GM13976 (cell line): ENCODE data around the gene CSAD.

ENCODE experiments used
- DNase-seq: peaks from one replicate; pipeline ENCODE4 v3.0.0; 2012; ENCODE audit warnings: low spot score
- in situ Hi-C: fragments of 300-500 bp; cut with MboI; formaldehyde crosslinking; loops from one replicate; pipeline ENCODE4 v1.12.0; 2022; ENCODE audit warnings: low sequenced_read_pairs, mixed read lengths, inconsistent platforms; ENCODE audit not compliant: unreplicated experiment
- TF ChIP-seq, protein P1 (sequence below): IDR thresholded peaks from 2 replicates; pipeline ENCODE4 v1.5.1; 2012; ENCODE audit warnings: borderline replicate concordance, mild to moderate bottlenecking; ENCODE audit not compliant: insufficient read depth; ENCODE audit errors: extremely low read depth, missing control alignments, control extremely low read depth

Gene CSAD

DNA sequence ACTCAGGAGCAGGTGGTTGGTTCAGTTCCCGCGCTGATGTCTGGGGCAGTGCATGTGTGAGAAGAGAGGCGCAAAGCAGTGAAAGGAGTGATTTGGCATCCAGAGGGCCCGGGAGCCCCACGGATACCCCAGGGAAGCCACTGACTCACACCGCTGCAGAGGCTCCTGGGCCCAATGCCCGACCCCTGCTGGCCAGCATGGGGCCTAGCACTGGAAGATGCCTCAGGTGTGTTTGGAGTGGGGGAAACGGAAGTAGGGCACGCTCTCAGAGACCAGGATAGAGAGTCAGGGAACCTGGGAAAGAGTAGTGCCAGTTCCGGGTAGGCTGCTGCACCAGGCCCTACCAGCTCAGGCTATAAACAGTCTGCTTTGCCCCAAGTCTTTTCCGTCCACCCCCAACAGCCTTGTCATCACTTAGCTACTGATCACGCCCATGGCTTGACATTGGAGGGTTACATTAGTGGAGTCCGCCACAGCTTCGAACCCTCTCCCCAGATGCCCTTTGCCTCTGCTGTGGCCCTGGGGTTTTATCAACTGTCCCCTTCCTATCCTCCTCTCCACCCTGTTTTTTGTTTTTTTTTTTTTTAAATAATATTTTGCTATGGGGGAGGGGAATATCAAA, 9.5 kb upstream of the CSAD start:
- in situ Hi-C loops: no loop called here
- peak; percentile 68 for DNase-seq
- TF ChIP-seq, protein P1, sequence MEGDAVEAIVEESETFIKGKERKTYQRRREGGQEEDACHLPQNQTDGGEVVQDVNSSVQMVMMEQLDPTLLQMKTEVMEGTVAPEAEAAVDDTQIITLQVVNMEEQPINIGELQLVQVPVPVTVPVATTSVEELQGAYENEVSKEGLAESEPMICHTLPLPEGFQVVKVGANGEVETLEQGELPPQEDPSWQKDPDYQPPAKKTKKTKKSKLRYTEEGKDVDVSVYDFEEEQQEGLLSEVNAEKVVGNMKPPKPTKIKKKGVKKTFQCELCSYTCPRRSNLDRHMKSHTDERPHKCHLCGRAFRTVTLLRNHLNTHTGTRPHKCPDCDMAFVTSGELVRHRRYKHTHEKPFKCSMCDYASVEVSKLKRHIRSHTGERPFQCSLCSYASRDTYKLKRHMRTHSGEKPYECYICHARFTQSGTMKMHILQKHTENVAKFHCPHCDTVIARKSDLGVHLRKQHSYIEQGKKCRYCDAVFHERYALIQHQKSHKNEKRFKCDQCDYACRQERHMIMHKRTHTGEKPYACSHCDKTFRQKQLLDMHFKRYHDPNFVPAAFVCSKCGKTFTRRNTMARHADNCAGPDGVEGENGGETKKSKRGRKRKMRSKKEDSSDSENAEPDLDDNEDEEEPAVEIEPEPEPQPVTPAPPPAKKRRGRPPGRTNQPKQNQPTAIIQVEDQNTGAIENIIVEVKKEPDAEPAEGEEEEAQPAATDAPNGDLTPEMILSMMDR: peak; percentile 61

DNA sequence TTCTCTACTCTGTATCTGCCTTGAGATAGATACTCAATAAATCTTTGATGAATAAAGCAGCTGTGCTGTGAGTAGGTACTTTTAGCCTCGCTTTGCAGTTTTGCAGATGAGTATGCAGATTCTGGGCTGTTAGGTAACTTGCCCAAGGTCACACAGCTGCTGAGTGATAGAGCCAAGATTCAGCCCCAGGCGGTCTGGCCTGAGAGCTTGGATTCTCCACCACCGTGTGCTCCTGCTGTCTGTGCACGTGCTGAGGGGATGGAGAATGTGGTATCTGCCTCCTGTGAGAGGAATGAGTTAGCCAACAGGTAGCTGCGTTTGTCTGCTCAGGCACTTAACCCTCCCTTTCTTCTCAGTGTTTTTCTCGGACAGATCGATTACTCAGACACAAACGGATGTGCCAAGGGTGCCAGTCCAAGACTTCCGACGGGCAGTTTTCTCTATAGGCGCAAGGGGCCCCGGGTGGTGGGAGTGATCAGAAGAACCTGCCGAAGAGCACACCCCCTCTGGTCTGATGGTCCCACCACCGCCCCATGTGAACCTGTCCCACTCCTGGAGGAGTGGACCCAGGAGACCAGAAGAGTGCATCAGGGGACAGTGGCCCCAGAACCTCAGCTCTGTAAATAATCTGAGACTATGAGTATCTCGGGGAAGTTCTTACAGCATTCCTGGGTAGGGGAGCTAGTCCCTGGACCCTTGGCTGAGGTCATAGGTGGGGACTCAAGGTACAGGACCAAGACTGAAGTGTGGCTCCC, 6.6 kb upstream of the CSAD start:
- TF ChIP-seq, protein P1: no peak
- in situ Hi-C loops: no loop called here
- DNase-seq: no peak

DNA sequence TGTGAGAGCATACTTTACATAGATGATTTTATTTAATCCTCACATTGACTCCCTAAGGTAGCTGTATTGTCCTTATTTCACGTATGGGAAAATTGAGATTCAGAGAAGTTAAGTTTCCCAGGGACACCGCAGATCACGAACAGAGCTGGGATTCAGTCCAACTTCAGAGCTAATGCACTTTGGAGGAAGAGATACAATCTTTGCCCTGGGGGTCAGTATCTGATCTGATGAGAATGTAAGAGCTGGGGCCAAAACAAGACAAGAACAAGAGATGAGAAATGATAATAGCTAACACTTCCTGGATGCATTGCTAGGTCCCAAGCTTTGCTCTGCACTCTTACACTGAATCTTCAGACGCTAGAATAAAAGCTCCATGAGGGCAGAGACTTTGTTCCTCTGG, 6.0 kb upstream of the CSAD start:
- in situ Hi-C loops: no loop called here
- TF ChIP-seq, protein P1: no peak
- no peak for DNase-seq

DNA sequence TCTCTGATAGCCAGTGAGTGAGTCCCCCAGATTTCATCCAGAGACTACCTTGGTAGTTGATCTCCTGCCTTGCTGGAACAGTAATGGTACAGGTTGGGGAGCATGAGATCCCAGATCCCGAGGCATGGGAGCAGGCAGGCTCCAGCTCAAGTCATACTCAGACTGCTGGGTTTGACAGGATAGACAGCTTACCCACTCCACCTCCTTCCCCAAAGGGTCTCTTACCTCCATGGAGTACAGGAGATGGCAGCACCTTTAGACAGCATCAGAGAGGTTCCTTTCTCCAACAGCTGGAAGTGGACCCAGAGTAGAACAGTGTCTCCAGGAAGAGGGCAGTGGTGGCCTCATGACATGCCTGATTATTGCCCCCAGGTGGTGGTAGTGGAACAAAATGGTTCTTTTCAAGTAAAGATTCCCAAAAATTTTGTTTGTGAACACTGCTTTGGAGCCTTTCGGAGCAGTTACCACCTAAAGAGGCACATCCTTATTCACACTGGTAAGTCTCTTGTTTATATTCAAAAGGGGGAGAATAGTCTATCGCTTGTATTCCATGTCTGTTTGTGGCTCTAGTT, 4.9 kb upstream of the CSAD start:
- TF ChIP-seq, protein P1: no peak
- no peak for DNase-seq
- in situ Hi-C loops: no loop called here

DNA sequence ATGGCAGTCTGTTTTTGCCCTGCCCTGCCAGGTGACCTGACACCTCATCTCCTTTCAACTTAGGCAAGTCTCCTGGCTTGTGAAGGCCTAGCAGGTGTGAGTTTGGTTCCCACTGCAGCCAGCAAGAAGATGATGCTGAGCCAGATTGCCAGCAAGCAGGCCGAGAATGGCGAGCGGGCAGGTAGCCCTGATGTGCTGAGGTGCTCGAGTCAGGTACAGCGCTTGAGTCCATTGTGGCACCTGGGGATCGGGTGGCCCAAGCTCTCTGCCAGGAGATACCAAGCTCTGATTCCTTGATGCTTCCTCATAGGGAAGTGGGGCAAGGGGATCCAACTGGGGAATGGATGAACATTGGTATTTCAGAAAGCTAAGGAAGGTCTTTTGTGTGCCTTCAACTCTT, 4.1 kb upstream of the CSAD start:
- no peak for DNase-seq
- in situ Hi-C loops: no loop called here
- TF ChIP-seq, protein P1: no peak

DNA sequence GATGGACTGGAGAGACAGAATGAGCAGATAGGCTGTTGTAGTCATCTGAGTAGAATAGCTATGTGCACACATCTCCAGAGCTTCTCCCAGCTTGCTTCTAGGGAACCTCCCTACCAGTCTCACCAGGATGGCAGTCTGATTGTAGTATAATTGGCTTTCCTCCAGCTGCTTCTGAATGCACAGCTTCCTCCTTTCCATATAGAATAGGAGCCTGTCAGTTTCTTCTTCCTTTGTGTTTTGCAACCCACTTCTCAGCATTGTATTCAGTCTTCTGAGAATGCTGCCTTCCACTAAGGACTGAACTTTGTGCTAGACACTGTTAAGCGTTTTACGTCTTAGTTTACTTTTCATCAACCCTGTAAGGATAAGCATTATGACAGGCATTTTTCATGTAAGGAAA, 2.2 kb upstream of the CSAD start:
- in situ Hi-C loops: no loop called here
- DNase-seq: no peak
- TF ChIP-seq, protein P1: no peak

DNA sequence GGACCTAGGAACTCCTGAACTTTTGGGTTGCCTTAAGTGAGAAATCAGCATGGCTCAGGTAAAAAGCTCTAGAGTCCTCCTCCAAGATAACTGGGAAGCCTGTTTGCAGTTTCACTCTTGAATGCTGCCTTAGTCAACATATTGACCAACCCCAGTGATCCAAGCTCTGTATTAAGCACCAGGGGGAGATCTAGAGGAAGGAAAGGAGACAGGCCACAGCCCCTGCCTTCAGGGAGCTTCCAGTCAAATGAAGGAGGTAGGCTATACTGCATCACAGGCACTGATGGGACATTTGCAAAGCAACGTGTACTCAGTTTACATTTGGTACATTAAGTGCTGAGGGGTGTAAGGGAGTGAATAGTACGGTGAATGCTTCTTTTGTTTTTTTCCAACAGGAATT, 1.2 kb upstream of the CSAD start:
- peak; percentile 3 for DNase-seq
- TF ChIP-seq, protein P1: no peak
- in situ Hi-C loops: no loop called here
